ENCODE measurements around the gene PIP5K1B. TPM values are rescaled to one million over a fixed set of nuclear protein-coding genes. Genes with fewer than 3 reads are reported as not detected.

Gene PIP5K1B
- total and polyA plus RNA-seq, 4 donors = 0.09 to 30.9 (median 0.29) TPM

- DNase-seq (ENCODE audit: low spot score) = peak; percentile 94
- H3K4me1 ChIP-seq (ENCODE audit: control insufficient read depth in 4 of 4, insufficient read depth in 4 of 4, low read length in 3 of 4) = peaks cover 7 to 37% (median 32%) of the 10 kb centered on the region in 4 donors
- H3K9me3 ChIP-seq (ENCODE audit: control insufficient read depth in 4 of 4, low read length in 3 of 4) = no peaks in the 10 kb centered on the region
- H3K36me3 ChIP-seq (ENCODE audit: control insufficient read depth in 4 of 4, insufficient read depth in 3 of 4, low read depth in 1 of 4, low read length in 3 of 4) = no peaks in the 10 kb centered on the region
- no peaks in the 10 kb centered on the region for H3K27me3 ChIP-seq (ENCODE audit: control insufficient read depth in 4 of 4, insufficient read depth in 4 of 4, low read length in 3 of 4)
- WGBS = under 1% methylated on average over 65 of the region's 65 CpGs
- H3K9ac ChIP-seq (ENCODE audit: low read depth in 1 of 2, low read length in 2 of 2) = peak overlapping the region; percentile 80 to 81
- peak overlapping the region; percentile 87 for H3K27ac ChIP-seq (ENCODE audit: low read depth in 1 of 2, low read length in 2 of 2)
- peak overlapping the region; percentile 86 to 92 (median 91) for H3K4me3 ChIP-seq (ENCODE audit: low read depth in 1 of 3, low read length in 3 of 3)
- TF ChIP-seq YY1 (IDR thresholded peaks at IDR 0.05) = peak; percentile 81
- TF ChIP-seq, protein P1, sequence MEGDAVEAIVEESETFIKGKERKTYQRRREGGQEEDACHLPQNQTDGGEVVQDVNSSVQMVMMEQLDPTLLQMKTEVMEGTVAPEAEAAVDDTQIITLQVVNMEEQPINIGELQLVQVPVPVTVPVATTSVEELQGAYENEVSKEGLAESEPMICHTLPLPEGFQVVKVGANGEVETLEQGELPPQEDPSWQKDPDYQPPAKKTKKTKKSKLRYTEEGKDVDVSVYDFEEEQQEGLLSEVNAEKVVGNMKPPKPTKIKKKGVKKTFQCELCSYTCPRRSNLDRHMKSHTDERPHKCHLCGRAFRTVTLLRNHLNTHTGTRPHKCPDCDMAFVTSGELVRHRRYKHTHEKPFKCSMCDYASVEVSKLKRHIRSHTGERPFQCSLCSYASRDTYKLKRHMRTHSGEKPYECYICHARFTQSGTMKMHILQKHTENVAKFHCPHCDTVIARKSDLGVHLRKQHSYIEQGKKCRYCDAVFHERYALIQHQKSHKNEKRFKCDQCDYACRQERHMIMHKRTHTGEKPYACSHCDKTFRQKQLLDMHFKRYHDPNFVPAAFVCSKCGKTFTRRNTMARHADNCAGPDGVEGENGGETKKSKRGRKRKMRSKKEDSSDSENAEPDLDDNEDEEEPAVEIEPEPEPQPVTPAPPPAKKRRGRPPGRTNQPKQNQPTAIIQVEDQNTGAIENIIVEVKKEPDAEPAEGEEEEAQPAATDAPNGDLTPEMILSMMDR (IDR thresholded peaks at IDR 0.05; ENCODE audit: low read depth, low read length, missing input control) = peak; percentile 22
- peak in 1 of 2 donors; percentile 18 for TF ChIP-seq JUND (IDR thresholded peaks at IDR 0.05)
- peak; percentile 29 for TF ChIP-seq FOXA1 (IDR thresholded peaks at IDR 0.05)
- TF ChIP-seq RXRA (IDR thresholded peaks at IDR 0.05) = peak in 1 of 2 donors; percentile 19
- TF ChIP-seq FOXA2 (IDR thresholded peaks at IDR 0.05) = no peak
- TF ChIP-seq NR2F2 (IDR thresholded peaks at IDR 0.05) = no peak
- TF ChIP-seq RAD21 (IDR thresholded peaks at IDR 0.05) = peak in 1 of 2 donors; percentile 42
- TF ChIP-seq, protein P2, sequence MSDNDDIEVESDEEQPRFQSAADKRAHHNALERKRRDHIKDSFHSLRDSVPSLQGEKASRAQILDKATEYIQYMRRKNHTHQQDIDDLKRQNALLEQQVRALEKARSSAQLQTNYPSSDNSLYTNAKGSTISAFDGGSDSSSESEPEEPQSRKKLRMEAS (IDR thresholded peaks at IDR 0.05) = no peak
- TF ChIP-seq HNF4A (conservative IDR thresholded peaks at IDR 0.05) = no peak
- no peak for TF ChIP-seq GABPA (IDR thresholded peaks at IDR 0.05 in 1 of 2, conservative IDR thresholded peaks at IDR 0.05 in 1 of 2)
- no peak for TF ChIP-seq EGR1 (IDR thresholded peaks at IDR 0.05; ENCODE audit: low read depth in 2 of 2)
- TF ChIP-seq HNF4G (IDR thresholded peaks at IDR 0.05) = no peak
- peak; percentile 96 for TF ChIP-seq ZBTB33 (IDR thresholded peaks at IDR 0.05)
- TF ChIP-seq REST (IDR thresholded peaks at IDR 0.05) = peak; percentile 69
- TF ChIP-seq TAF1 (conservative IDR thresholded peaks at IDR 0.05) = peak; percentile 63
- TF ChIP-seq ATF3 (IDR thresholded peaks at IDR 0.05) = no peak
- TF ChIP-seq SP1 (IDR thresholded peaks at IDR 0.05) = peak; percentile 74
Measured at GRCh38 chr9:68779558-68780379, 74.7 kb downstream of the PIP5K1B start.
